Fibroblast of skin of right quadriceps (primary cell): ENCODE data around the gene OR5F1.

Source experiments
- DNase-seq: peaks from one replicate; pipeline ENCODE4 v3.0.0-alpha.2; 2013

OR5F1 gene

DNA sequence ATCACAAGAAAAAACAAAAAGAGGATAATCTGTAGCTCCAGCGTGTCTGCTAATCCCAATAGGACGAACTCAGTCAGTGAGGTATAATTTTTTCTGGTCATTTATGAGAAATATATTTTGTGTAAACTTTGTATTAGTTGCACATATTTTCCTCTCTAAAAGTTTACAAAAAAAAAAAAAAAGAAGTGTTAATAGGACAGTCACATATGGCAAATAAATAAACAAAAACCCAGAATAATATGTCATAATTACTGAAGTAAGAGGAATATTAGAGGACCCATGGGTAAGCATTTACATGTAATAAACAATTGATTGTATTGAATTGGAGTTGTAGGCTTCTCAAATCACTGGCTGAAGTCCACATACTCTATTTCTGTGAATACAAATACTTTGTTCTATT lies at the start of gene OR5F1:
Gene OR5F1 (minus strand): TSS at position 101 of the 400 bp plus-strand sequence. CDS start 0 bp downstream, at position 101.
- DNase-seq: no peak

DNA sequence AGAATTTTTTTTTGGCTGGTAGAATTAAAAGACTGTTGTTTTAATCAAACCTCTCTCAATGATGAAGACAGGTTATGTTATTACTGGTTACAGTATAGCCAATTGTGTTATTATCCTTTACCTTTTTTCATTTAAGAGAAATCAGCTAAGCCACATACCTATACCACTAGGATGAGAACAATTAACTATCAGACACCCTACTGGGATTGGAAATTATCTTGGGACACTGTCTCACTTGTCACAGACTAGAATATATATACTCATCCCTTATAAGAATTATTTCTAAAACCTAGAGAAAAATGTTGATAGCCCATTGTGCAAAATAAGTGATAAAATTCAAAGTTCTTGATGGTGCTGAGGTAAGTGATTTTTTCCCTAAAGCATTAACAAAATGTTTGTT lies 32.9 kb upstream of the OR5F1 start, which contains the start of gene OR5AS1:
Gene OR5AS1 (plus strand): TSS at position 301 of the 400 bp plus-strand sequence. CDS start 2,765 bp downstream, outside the sequence.
- DNase-seq: no peak

DNA sequence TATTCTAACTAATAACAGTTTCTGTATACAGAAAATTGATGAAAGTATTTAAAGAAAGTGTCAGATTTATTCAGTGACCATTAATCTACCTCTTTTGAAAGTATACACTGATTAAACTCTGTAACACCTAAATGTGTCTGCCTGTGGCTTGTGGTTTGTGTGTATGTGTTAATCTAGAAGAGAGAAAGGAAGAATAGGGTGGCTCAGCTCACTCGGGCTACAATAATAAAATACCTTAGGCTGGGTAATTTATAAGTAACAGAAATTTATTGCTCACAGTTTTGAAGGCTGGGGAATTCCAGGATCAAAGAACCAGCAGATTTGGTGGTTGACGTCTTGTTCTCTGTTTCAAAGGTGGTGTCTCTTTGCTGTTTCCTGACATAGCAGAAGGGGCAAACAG lies 19.4 kb upstream of the OR5F1 start:
- no peak for DNase-seq

DNA sequence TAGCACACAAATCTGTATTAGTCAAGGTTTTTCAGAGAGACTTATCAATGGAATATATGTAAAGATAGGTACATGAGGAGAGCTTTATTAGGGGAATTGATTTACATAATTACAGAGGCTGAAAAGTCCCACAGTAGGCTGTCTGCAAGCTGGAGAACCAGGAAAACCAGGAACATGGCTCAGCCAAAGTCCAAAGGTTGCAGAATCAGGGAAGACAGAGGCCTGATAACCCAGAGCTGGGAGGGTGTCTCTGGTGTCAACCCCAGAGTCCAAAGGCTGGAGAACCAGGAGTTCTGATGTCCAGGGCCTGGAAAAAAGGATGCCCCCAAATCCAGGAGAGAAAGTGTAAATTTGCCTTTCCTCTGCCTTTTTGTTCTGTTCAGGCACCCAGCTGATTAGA lies 16.3 kb upstream of the OR5F1 start:
- no peak for DNase-seq

DNA sequence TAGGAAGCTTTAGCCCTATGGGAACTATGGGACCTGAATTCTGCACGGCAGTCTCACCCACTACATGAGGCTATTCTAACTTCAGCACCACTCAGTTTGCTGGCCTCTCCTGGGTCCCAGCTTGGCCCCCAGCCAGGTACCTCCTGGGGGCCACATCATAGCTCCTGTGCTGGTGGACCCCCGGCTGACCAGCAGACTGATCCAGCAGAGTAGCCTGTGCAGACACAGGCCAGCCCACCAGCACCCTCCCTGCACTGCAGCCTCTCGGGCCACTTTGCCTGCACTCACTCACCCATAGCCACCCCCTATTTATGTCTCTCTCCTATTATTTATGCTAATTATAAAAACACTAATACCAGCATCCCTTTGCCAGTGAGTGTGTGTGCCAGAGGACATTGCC lies 23.5 kb downstream of the OR5F1 start:
- no peak for DNase-seq

DNA sequence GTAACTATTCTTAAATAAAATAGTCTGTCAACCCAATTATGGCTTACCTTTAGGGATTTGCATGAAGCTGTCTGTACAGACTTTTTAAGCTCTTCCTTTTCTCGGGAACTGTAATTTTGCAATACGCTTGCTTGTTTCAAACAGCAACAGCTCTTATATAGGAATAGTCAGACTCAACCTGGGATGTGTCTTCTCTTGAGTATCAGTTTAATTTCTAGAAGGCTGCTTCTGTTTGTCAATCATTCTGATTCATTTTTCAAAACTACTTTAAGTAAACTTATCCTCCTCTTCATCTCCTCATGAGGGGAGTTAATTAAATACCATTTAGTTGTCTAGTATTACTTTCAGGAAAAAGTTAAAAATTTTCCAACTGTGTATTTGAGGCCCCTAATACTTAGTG lies 24.6 kb downstream of the OR5F1 start, which contains the start of gene OR10AG1:
Gene OR10AG1 (minus strand): TSS at position 101 of the 400 bp plus-strand sequence. CDS start 38 bp downstream, at position 63.
- DNase-seq: no peak

DNA sequence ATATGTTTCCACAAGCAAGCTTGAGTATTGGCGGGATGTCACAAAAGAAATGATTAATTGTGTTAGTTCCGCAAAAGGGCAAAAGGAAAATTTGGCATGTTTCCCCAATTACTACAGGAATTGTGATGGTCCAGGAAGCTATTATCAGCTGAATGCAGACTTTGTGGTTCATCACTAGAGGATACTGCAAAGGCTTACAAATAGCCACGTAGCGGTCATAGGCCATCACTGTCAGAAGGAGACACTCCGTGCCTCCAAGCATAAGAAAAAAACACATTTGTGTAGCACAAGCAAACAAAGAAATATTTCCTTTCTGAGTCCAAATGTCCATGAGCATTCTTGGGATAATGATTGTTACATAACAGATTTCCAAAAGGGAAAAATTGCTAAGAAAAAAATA lies 26.5 kb downstream of the OR5F1 start:
- no peak for DNase-seq

DNA sequence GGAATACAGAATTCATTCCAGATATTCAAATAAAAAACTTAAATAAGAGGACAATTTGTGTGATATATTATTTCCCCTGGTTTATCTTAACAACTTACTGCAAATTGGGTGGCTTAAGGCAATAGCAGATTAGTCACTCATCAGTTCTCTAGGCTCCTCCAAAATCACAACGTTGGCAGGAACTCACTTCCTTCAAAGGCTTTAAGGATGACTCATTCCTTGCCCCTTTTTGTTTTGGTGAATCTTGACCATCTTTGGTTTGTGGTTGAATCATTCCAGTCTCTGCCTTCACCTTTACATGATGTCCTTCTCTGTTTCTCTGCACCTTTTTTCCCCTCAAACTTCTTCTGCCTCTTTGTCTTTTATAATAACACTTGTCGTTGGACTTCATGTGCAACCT lies 28.0 kb downstream of the OR5F1 start:
- no peak for DNase-seq

DNA sequence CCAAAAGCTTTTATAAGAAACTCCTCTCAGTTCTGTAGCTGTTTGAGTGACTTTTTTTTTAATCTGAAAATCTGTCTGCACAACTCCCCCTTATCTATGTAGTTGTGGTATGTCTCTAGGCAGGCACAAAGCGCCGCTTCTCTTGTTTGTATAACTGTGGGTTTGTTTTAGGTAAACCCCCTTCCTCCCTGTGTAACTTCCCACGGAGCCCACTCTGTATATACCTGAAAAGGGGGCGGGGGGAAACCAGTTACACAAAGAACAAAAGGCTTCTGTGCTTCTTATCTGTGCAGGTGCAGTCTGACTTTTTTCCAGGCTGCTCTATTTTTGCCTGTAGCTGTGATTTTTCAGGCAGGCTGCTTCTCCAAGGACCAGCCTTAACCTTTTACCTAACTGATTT lies 37.9 kb downstream of the OR5F1 start:
- no peak for DNase-seq

DNA sequence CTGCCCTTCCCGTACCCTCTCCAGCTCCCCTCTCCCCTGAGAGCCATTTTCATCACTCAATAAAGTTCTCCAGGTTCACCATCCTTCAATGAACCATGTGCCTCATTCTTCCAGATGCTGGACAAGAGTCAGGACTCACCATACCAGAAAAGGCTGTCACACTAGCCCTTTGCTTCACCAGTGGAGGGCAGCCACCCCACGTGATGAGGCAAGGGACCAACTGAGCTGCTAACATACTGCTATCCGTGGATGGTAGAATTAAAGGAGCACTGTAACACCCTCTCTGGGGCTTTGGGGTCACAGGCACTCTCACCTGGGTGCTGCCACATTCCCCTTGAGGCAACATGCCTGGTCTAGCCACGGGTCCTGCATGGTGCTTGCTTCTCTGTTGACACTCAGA lies 45.1 kb downstream of the OR5F1 start:
- DNase-seq: no peak
